OCI-LY1 (cell line): ENCODE data around the gene ARFIP1.

Experiments
- EZH2 ChIP-seq: fragments of 200-600 bp; sonication (generic), shearing (Covaris generic); IDR thresholded peaks from 2 replicates; pipeline ENCODE4 v1.8.0; 2017; ENCODE audit warnings: borderline replicate concordance, mixed run types, mild to moderate bottlenecking, antibody characterized with exemption, low read length, moderate library complexity, mixed read lengths
- TF ChIP-seq, protein P1 (sequence below): fragments of 200-600 bp; sonication (generic), shearing (Covaris generic); IDR thresholded peaks from 2 replicates; pipeline ENCODE4 v1.5.1; 2017; ENCODE audit warnings: mild to moderate bottlenecking, antibody characterized with exemption, low read length, moderate library complexity, mixed read lengths

DNA sequence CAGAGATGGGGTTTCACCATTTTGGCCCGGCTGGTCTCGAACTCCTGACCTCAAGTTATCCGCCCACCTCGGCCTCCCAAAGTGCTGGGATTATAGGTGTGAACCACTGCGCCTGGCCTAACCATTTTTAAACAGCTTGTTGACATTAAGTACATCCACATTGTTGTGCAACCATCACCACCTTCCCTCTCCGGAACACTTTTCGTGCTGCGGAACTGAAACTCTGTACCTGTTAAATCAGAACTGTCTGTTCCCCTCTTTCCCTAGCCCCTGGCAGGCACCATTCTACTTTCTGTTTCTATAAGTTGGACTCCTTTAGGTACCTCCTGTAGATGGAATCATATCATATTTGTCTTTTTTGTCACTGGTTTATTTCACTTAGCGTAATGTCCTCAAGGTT is 165.9 kb downstream of the ARFIP1 start:
- TF ChIP-seq, protein P1, sequence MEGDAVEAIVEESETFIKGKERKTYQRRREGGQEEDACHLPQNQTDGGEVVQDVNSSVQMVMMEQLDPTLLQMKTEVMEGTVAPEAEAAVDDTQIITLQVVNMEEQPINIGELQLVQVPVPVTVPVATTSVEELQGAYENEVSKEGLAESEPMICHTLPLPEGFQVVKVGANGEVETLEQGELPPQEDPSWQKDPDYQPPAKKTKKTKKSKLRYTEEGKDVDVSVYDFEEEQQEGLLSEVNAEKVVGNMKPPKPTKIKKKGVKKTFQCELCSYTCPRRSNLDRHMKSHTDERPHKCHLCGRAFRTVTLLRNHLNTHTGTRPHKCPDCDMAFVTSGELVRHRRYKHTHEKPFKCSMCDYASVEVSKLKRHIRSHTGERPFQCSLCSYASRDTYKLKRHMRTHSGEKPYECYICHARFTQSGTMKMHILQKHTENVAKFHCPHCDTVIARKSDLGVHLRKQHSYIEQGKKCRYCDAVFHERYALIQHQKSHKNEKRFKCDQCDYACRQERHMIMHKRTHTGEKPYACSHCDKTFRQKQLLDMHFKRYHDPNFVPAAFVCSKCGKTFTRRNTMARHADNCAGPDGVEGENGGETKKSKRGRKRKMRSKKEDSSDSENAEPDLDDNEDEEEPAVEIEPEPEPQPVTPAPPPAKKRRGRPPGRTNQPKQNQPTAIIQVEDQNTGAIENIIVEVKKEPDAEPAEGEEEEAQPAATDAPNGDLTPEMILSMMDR: no peak
- TF ChIP-seq EZH2: no peak
